Measurements from ENCODE around the gene COL27A1. TPM values are rescaled to one million over a fixed set of nuclear protein-coding genes. Genes with fewer than 3 reads are reported as not detected.

COL27A1 gene
- total RNA-seq, 1 experiment from 2014 or later = 2.8 TPM

DNA sequence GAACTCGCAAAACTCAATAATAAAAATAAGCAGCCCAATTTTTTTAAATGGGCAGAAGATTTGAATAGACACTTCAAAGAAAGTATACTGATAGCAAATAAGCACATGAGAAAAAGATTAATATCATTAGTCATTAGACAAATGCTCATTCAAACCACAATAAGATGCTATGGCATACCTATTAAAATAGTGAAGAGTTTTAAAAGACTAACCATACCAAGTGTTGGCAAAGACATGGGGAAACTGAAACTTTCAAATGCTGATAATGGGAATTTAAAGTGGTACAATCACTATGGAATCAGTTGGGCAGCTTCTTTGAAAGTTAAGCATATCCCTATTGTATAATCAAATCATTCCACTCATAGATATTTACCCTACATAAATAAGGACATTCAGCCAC lies 141.0 kb downstream of the COL27A1 start:
- DNase-seq (ENCODE audit: extremely low read depth, low read depth) = no peak

DNA sequence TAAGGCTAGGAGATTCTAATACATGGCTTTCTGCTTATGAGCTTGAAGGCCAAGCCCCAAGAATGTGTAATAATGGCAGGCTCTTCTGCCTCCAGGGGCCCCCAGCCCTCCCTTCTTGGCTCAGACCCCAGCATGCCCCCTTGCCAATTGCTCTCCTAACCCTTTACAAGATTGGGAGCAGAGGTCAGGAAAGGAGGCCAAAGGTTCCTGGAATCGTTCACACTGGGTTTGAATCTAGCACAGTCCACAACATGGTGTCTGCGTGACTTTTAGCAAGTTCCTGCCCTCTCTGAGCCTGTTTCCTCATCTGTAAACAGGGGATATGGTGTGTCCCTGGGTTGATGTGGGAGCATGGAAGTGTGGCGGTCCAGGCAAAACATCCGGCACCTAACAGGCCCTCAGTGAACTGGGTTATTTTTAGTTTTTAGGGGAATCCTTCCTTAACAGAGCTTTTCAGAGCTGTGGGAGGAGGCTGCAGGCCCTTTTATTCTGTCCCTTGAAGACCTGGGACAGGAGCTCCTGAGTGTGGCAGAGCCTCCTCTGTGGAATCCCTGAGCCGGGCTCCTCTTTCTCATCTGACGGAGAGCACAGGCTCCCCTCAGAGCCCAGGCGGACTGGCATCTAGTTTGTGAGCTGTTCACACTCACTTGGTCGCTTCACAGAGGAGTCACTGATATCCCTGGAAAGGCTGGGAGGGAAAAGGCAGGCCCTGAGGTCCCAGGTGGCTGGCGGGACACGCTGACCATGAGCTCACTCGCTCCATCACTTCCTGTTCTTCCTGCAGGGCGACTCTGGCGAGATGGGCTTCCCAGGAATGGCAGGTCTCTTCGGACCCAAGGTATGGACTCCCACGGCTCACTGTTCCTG lies 144.2 kb downstream of the COL27A1 start:
- DNase-seq (ENCODE audit: extremely low read depth, low read depth) = no peak

- no peak for DNase-seq (ENCODE audit: extremely low read depth, low read depth)
Measured at GRCh38 chr9:114300153-114300845, 145.0 kb downstream of the COL27A1 start.

DNA sequence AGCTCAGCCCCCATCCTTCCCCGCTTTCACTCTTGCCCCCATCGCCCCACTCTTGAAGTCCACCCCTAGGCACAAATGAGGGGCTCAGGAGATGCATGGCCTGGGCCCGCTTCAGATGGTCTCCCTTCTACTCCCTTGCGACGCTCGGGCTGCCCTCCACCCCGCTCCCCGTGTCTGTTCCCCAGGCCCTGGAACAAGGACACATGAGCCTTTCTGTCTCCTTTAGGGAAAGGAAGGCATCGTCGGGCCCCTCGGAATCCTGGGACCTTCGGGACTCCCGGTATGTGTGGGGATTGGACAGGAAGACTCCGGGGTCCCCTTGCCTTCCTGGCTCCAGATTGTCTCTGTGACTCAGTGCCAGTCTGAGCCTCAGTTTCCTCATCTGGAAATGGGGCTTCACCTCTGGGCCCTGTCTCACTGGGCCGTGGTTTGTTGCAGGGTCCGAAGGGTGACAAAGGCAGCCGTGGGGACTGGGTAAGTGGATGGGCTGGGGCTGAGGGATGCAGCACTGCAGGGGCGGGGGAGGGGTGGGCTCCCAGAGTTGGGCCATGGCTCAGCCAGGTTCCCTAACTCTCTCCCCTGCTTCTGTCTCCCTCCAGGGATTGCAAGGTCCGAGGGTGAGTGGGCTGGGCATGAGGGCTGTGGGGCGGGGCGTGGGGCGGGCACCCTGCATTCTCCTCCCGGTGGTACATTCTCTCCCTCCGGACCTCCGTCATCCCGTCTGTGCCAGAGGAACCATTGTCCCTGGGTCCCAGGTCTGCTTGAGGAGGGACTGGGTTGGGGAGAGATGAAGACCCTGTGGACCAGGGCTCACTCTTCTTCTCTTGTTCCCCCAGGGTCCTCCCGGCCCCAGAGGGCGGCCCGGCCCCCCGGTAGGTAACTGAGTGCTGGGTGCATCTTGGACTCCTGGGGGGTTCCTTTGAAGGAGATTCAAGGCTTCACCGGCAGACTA lies 145.8 kb downstream of the COL27A1 start:
- DNase-seq (ENCODE audit: extremely low read depth, low read depth) = no peak

GRCh38 chr9:114301798-114302565 lies 146.6 kb downstream of the COL27A1 start:
- no peak for DNase-seq (ENCODE audit: extremely low read depth, low read depth)

DNA sequence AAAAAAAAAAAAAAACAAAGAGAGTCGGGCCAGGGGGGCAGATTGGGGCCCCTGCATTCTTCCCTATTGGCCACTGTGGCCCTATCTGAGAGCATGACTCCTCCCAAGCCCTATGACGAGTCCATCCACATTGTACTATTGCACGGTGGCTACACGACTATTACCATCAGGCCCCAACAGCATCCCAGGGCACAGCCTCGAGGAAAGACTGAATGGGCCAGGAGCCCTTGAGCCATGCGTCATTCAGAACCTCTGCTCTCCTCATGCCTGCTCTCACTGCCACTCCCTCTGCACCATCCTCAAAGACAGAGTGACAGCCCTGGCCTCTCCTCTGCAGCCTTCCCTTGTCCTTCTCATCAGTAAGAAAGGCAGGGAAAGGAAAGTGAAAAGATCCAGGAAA lies 147.4 kb downstream of the COL27A1 start:
- DNase-seq (ENCODE audit: extremely low read depth, low read depth) = no peak

DNA sequence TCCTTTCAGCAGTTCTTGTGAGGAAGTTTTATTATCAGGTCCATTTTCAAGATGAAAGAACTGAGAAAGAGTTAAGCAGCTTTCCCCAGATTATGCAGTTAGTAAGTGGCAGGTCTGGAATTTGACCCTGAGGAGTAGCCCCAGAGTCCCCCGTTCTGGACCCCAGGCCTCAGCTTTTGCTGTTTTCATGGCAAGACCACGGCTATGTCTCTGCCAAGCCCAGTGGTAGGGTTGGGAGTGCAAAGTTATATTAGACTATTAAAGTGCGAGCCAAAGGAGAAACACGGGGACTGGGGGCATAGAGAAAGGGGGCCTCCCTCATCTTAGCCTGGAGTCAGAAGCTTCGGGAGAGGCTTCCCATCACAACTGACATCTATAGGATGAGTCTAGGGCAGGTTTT lies 148.2 kb downstream of the COL27A1 start:
- no peak for DNase-seq (ENCODE audit: extremely low read depth, low read depth)

DNA sequence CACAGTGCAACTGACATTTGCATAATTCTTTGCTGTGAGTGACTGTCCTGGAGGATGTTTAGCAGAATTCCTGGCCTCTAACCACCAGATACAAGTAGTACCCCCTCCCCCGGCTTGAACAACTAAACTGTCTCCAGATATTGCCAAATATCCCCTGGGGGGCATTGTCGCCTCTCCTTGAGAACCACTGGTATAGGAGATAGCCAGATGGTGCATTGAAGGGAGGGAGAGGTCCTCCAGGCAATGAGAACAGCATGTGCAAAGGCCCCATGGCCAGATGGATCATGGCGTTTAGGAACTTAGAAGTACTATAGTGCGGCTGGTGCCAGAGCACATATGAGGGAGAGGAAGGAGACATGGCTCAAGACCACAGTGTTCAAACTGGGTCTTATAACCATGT lies 148.6 kb downstream of the COL27A1 start:
- no peak for DNase-seq (ENCODE audit: extremely low read depth, low read depth)

DNA sequence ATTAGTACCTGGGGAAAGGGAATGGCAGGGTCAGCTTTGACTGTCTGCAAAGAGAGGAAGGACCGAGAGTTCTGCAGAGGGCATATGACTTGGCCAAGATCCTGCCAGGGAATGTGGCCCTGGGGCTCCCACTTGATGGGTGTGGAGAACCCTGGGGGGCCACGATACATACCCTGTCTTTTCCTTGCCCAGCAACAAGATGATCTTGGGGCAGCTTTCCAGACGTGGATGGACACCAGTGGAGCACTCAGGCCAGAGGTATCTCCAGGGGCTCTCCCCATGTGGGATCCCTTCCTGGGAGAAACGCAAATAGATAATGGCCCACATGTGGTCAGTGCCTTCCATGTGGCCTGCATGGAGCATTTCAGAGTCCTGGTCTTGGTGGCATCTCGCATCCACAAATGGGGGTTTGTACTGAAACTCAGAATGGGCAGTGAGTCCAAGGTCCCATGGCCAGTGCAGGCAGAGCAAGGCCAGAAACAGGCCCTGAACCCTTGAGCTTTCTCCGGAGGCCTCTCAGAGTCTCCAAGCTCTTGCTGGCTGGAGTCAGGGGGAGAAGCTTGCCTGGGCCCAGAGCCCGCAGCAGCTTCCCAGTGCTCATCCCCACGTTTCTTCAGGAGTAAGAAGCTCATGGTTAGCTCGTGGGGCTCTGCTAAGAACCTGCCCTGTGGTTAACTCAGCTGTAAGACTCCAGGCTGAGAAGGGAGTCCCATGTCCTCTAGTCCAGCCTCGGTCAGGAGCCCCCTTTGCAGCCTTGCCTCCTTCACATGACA lies 149.3 kb downstream of the COL27A1 start:
- DNase-seq (ENCODE audit: extremely low read depth, low read depth) = no peak

DNA sequence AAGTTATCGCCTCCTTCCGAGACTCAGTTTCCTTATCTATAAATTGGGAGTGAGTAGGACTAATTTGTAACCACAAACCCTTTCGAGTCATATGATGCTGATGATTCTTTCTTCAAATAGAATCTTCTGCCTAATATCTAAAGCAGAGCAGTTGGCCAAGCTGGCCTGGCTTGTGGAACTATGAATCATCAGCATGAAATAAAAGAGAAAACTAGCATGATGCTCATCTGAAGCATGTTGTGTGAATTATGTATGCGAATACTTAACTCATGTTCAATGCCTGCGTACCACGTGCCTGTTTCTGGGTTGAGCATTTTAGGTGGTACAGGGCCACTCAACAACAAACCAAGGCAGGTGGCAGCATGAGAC lies 152.5 kb downstream of the COL27A1 start:
- no peak for DNase-seq (ENCODE audit: extremely low read depth, low read depth)

GRCh38 chr9:114308361-114308950 lies 153.1 kb downstream of the COL27A1 start:
- DNase-seq (ENCODE audit: extremely low read depth, low read depth) = no peak

DNA sequence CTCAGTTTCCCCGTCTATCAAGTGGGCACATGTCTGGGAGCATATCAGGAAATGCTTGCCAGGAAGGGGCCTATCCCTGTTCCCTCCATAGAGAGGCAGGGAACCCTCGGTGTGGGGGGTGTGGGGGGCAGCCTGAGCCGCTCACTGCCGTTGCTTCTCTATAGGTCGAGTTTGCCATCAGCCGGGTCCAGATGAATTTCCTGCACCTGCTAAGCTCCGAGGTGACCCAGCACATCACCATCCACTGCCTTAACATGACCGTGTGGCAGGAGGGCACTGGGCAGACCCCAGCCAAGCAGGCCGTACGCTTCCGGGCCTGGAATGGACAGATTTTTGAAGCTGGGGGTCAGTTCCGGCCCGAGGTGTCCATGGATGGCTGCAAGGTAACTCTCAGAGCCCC lies 153.8 kb downstream of the COL27A1 start:
- no peak for DNase-seq (ENCODE audit: extremely low read depth, low read depth)

DNA sequence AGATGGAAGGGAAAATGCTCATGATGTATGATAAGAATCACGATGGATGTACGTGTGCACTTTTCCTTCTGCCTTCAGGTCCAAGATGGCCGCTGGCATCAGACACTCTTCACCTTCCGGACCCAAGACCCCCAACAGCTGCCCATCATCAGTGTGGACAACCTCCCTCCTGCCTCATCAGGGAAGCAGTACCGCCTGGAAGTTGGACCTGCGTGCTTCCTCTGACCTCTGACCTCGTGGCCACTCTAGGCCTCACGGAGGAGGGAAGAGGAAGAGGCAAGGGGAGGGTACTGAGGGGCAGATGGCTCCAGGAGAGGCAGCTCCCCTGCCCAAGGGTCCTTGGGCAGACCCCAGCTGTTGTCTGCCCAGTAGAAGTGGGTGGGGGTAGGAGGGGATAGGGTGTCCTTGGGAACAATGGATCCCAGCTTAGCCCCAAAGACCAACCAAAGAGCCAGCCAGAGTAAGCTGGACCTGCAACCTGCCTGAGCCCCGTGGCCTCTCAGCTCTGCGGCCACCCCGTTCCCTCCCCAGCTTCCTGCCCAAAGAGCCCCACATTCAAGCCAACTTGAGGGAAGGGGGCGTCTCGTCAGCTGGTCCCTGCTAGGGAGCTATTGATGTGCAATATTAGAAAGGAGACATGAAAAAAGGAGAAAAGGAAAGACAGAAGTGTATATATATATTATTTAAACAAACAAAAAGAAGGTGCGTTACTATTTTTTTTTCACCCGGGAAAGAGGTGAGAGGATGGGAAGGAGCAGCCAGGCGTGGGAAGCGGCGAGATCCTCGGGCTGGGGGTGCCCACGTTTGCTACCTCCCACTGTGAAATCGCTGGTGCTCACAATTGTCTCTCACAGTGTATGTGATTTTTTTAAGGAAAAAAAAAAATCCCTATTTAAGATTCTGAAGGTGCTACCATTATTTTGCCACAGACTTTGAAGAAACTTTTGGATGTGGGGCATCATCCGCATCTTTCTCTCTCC lies 155.4 kb downstream of the COL27A1 start:
- DNase-seq (ENCODE audit: extremely low read depth, low read depth) = no peak

GRCh38 chr9:114311571-114312512 lies 156.5 kb downstream of the COL27A1 start:
- no peak for DNase-seq (ENCODE audit: extremely low read depth, low read depth)

DNA sequence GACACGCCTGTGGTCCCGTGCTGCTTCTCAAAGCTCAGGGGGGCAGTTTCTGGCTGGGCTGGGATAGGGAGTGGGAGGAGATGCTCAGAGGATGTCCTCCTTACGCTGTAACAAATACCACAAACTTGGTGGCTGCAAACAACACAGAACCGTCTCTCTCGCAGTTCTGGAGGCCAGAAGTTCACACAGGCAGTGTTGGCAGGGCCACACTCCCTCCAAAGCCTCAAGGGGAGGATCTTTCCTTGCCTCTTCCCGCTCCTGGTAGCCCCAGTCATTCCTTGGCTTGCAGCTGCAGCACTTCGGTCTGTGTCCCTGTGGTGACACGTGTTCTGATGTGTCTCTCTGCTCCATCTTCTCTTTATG lies 157.2 kb downstream of the COL27A1 start:
- DNase-seq (ENCODE audit: extremely low read depth, low read depth) = no peak

DNA sequence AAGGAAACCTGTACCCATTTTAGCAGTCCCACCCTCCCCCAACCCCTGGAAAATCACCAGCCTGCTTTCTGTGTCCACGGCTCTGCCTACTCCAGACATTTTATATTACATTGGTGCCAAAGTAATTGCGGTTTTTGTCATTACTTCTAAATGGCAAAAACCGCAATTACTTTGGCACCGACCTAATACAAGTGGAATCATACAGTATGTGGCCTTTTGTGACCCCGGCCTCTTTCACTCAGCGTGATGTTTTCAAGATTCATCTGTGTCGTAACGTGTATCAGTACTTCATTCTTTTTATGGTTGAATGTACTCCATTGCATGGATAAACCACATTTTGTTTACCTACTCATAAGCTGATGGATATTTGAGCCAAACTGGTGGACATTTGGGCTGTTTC lies 157.8 kb downstream of the COL27A1 start:
- no peak for DNase-seq (ENCODE audit: extremely low read depth, low read depth)
